Loucy (cell line): Measurements from ENCODE around the gene ACER3.

Source experiments
- H2AFZ ChIP-seq: fragments of 200-600 bp; sonication (generic); 2 replicates; pipeline ENCODE4 v1.6.0; 2016; ENCODE audit warnings: antibody characterized with exemption, mild to moderate bottlenecking, low read length, moderate library complexity
- H3F3A ChIP-seq: fragments of 200-600 bp; 2 replicates; pipeline ENCODE4 v1.6.0; 2016; ENCODE audit warnings: antibody characterized with exemption, low read depth, mild to moderate bottlenecking
- H3K27me3 ChIP-seq: fragments of 200-600 bp; sonication (generic); 2 replicates; pipeline ENCODE4 v1.6.1; 2014; ENCODE audit warnings: low read length, mild to moderate bottlenecking; ENCODE audit not compliant: insufficient read depth, poor library complexity, severe bottlenecking
- H3K36me3 ChIP-seq: fragments of 200-600 bp; sonication (generic); 2 replicates; pipeline ENCODE4 v1.6.1; 2016; ENCODE audit warnings: low read length; ENCODE audit not compliant: insufficient read depth
- H3K4me1 ChIP-seq: fragments of 200-600 bp; sonication (generic); 2 replicates; pipeline ENCODE4 v1.5.1; 2014; ENCODE audit warnings: low read length, mild to moderate bottlenecking; ENCODE audit not compliant: insufficient read depth, poor library complexity, severe bottlenecking
- H3K4me2 ChIP-seq: fragments of 200-600 bp; sonication (generic); 2 replicates; pipeline ENCODE4 v1.6.0; 2014; ENCODE audit warnings: antibody characterized with exemption, low read length, low read depth, mild to moderate bottlenecking; ENCODE audit not compliant: poor library complexity, severe bottlenecking
- H3K4me3 ChIP-seq: fragments of 200-600 bp; sonication (generic); 2 replicates; pipeline ENCODE4 v1.5.1; 2014; ENCODE audit warnings: low read length, mild to moderate bottlenecking, mixed read lengths; ENCODE audit not compliant: poor library complexity, severe bottlenecking
- H3K79me2 ChIP-seq: fragments of 200-600 bp; sonication (generic); 2 replicates; pipeline ENCODE4 v1.6.1; 2014; ENCODE audit warnings: low read length; ENCODE audit not compliant: insufficient read depth
- H3K9ac ChIP-seq: fragments of 200-600 bp; sonication (generic); 2 replicates; pipeline ENCODE4 v1.6.0; 2014; ENCODE audit warnings: mild to moderate bottlenecking, low read depth, low read length, moderate library complexity; ENCODE audit not compliant: poor library complexity, severe bottlenecking
- H3K9me2 ChIP-seq: fragments of 200-600 bp; sonication (generic); replicated peaks from 2 replicates; pipeline ENCODE4 v1.6.1; 2016; ENCODE audit warnings: low read depth, low read length, mixed read lengths
- H3K9me3 ChIP-seq: fragments of 200-600 bp; sonication (generic); 2 replicates; pipeline ENCODE4 v1.6.1; 2014; ENCODE audit warnings: mild to moderate bottlenecking, antibody characterized with exemption, low read length, low read depth; ENCODE audit not compliant: insufficient read depth
- H4K20me1 ChIP-seq: fragments of 200-600 bp; sonication (generic); 2 replicates; pipeline ENCODE4 v1.6.0; 2014; ENCODE audit warnings: antibody characterized with exemption, low read length, mild to moderate bottlenecking; ENCODE audit not compliant: insufficient read depth, poor library complexity, severe bottlenecking
- CTCF ChIP-seq: fragments of 200-600 bp; sonication (generic); conservative IDR thresholded peaks from 2 replicates; pipeline ENCODE4 v1.5.1; 2014; ENCODE audit warnings: mild to moderate bottlenecking, antibody characterized with exemption, low read length
- EZH2phosphoT487 ChIP-seq: fragments of 200-600 bp; IDR thresholded peaks from 2 replicates; pipeline ENCODE4 v1.6.1; 2018; ENCODE audit warnings: antibody characterized with exemption, mild to moderate bottlenecking, moderate library complexity, borderline replicate concordance

ACER3 gene

GRCh38 chr11:77026743-77027142 lies 166.0 kb downstream of the ACER3 start:
- TF ChIP-seq CTCF (no peak), EZH2phosphoT487 (no peak)
- Histone ChIP-seq H3K9me3 (no peaks in the 10 kb centered on the region), H3K9me2 (no peaks in the 10 kb centered on the region)

GRCh38 chr11:77027275-77027674 lies 166.6 kb downstream of the ACER3 start:
- H4K20me1 ChIP-seq: no peaks in the 10 kb centered on the region
- H3K9me3 ChIP-seq: no peaks in the 10 kb centered on the region
- no peak overlapping the region for H2AFZ ChIP-seq
- H3K9ac ChIP-seq: no peak overlapping the region
- H3K27me3 ChIP-seq: no peaks in the 10 kb centered on the region
- no peaks in the 10 kb centered on the region for H3K79me2 ChIP-seq
- H3K4me3 ChIP-seq: no peak overlapping the region
- TF ChIP-seq EZH2phosphoT487 (no peak), CTCF (no peak)
- H3K36me3 ChIP-seq: no peaks in the 10 kb centered on the region
- no peaks in the 10 kb centered on the region for H3F3A ChIP-seq
- H3K9me2 ChIP-seq: no peaks in the 10 kb centered on the region
- H3K4me1 ChIP-seq: no peaks in the 10 kb centered on the region
- H3K4me2 ChIP-seq: no peak overlapping the region

More at GRCh38 chr11:77026743-77027142, 166.0 kb downstream of the ACER3 start:
- H3K79me2 ChIP-seq: no peaks in the 10 kb centered on the region
- H3K36me3 ChIP-seq: no peaks in the 10 kb centered on the region
- no peak overlapping the region for H2AFZ ChIP-seq
- H3K4me3 ChIP-seq: no peak overlapping the region
- no peaks in the 10 kb centered on the region for H3K27me3 ChIP-seq
- H3K9ac ChIP-seq: no peak overlapping the region
- no peak overlapping the region for H3K4me2 ChIP-seq
- H3F3A ChIP-seq: no peaks in the 10 kb centered on the region
- no peaks in the 10 kb centered on the region for H4K20me1 ChIP-seq
- H3K4me1 ChIP-seq: no peaks in the 10 kb centered on the region

- Histone ChIP-seq H2AFZ (no peak overlapping the region), H3K4me2 (no peak overlapping the region)
- TF ChIP-seq CTCF (no peak), EZH2phosphoT487 (no peak)
These were observed 169.1 kb downstream of the ACER3 start for GRCh38 chr11:77029829-77030228.

More at GRCh38 chr11:77029829-77030228, 169.1 kb downstream of the ACER3 start:
- no peaks in the 10 kb centered on the region for H3K79me2 ChIP-seq
- no peak overlapping the region for H3K4me3 ChIP-seq
- no peaks in the 10 kb centered on the region for H3K36me3 ChIP-seq
- no peaks in the 10 kb centered on the region for H3F3A ChIP-seq
- no peaks in the 10 kb centered on the region for H4K20me1 ChIP-seq
- H3K9me3 ChIP-seq: no peaks in the 10 kb centered on the region
- no peaks in the 10 kb centered on the region for H3K4me1 ChIP-seq
- no peaks in the 10 kb centered on the region for H3K9me2 ChIP-seq
- no peaks in the 10 kb centered on the region for H3K27me3 ChIP-seq
- H3K9ac ChIP-seq: no peak overlapping the region
